ENCODE results near the gene GTPBP1.

- TF ChIP-seq GATAD1 (CRISPR knock-in tag; IDR thresholded peaks at IDR 0.05) (no peak), STAG1 (CRISPR knock-in tag; IDR thresholded peaks at IDR 0.05) (no peak), SP2 (CRISPR knock-in tag; IDR thresholded peaks at IDR 0.05) (no peak), NFE2L2 (IDR thresholded peaks at IDR 0.05; ENCODE audit: low read length) (no peak), FOXK2 (IDR thresholded peaks at IDR 0.05) (no peak), ZNF263 (CRISPR knock-in tag; IDR thresholded peaks at IDR 0.05) (no peak), IRX3 (CRISPR knock-in tag; IDR thresholded peaks at IDR 0.05; ENCODE audit: borderline replicate concordance, low read depth) (no peak), TAF1 (CRISPR knock-in tag; IDR thresholded peaks at IDR 0.05) (no peak), ZNF335 (CRISPR knock-in tag; IDR thresholded peaks at IDR 0.05) (no peak), REST (IDR thresholded peaks at IDR 0.05; ENCODE audit: borderline replicate concordance in 1 of 2, low read depth in 1 of 2, low read length in 2 of 2) (no peak), JDP2 (CRISPR knock-in tag; IDR thresholded peaks at IDR 0.05; ENCODE audit: borderline replicate concordance) (no peak)
- TF ChIP-seq, protein P1, sequence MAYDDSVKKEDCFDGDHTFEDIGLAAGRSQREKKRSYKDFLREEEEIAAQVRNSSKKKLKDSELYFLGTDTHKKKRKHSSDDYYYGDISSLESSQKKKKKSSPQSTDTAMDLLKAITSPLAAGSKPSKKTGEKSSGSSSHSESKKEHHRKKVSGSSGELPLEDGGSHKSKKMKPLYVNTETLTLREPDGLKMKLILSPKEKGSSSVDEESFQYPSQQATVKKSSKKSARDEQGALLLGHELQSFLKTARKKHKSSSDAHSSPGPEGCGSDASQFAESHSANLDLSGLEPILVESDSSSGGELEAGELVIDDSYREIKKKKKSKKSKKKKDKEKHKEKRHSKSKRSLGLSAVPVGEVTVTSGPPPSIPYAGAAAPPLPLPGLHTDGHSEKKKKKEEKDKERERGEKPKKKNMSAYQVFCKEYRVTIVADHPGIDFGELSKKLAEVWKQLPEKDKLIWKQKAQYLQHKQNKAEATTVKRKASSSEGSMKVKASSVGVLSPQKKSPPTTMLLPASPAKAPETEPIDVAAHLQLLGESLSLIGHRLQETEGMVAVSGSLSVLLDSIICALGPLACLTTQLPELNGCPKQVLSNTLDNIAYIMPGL (CRISPR knock-in tag; IDR thresholded peaks at IDR 0.05; ENCODE audit: borderline replicate concordance in 1 of 2, low read depth in 1 of 2): no peak
Observed at GRCh38 chr22:38751422-38752346, 45.9 kb downstream of the GTPBP1 start.
